GM21786 (cell line): ENCODE data around the gene AGBL4.

ENCODE experiments used
- ATAC-seq: cut with Tn5 transposase; IDR thresholded peaks from one replicate; pipeline ENCODE4 v1.9.1; 2021; ENCODE audit not compliant: unreplicated experiment

The AGBL4 gene

GRCh38 chr1:48953617-48954016 lies 1070.1 kb downstream of the AGBL4 start:
- no peak for ATAC-seq

- ATAC-seq: no peak
Measured at GRCh38 chr1:48948562-48948961, 1075.2 kb downstream of the AGBL4 start.

GRCh38 chr1:48947761-48948537 lies 1075.8 kb downstream of the AGBL4 start:
- no peak for ATAC-seq

- no peak for ATAC-seq
Measured at GRCh38 chr1:48946070-48946469, 1077.7 kb downstream of the AGBL4 start.

GRCh38 chr1:48944811-48945210 lies 1078.9 kb downstream of the AGBL4 start:
- ATAC-seq: no peak

- no peak for ATAC-seq
Measured at GRCh38 chr1:48943826-48944225, 1079.9 kb downstream of the AGBL4 start.

- ATAC-seq: no peak
Measured at GRCh38 chr1:48943393-48943792, 1080.4 kb downstream of the AGBL4 start.

- ATAC-seq: no peak
Measured at GRCh38 chr1:48940962-48941732, 1082.6 kb downstream of the AGBL4 start.

- ATAC-seq: no peak
Measured at GRCh38 chr1:48940354-48940753, 1083.4 kb downstream of the AGBL4 start.

GRCh38 chr1:48939828-48940227 lies 1083.9 kb downstream of the AGBL4 start:
- ATAC-seq: no peak

GRCh38 chr1:48939042-48939441 lies 1084.7 kb downstream of the AGBL4 start:
- ATAC-seq: no peak

- ATAC-seq: no peak
Measured at GRCh38 chr1:48937732-48938131, 1086.0 kb downstream of the AGBL4 start.

- ATAC-seq: no peak
Measured at GRCh38 chr1:48936436-48936835, 1087.3 kb downstream of the AGBL4 start.

- ATAC-seq: no peak
Measured at GRCh38 chr1:48932366-48932765, 1091.4 kb downstream of the AGBL4 start.

- ATAC-seq: no peak
Measured at GRCh38 chr1:48931506-48932192, 1092.1 kb downstream of the AGBL4 start.

- no peak for ATAC-seq
Measured at GRCh38 chr1:48930011-48930410, 1093.7 kb downstream of the AGBL4 start.

- no peak for ATAC-seq
Measured at GRCh38 chr1:48924099-48924498, 1099.7 kb downstream of the AGBL4 start.

GRCh38 chr1:48923116-48923515 lies 1100.6 kb downstream of the AGBL4 start:
- ATAC-seq: no peak

GRCh38 chr1:48920851-48921250 lies 1102.9 kb downstream of the AGBL4 start:
- ATAC-seq: no peak

GRCh38 chr1:48917901-48918603 lies 1105.7 kb downstream of the AGBL4 start:
- no peak for ATAC-seq

GRCh38 chr1:48917070-48917454 lies 1106.7 kb downstream of the AGBL4 start:
- no peak for ATAC-seq
